Measurements from ENCODE around the gene ATP11A.

ATP11A gene

DNA sequence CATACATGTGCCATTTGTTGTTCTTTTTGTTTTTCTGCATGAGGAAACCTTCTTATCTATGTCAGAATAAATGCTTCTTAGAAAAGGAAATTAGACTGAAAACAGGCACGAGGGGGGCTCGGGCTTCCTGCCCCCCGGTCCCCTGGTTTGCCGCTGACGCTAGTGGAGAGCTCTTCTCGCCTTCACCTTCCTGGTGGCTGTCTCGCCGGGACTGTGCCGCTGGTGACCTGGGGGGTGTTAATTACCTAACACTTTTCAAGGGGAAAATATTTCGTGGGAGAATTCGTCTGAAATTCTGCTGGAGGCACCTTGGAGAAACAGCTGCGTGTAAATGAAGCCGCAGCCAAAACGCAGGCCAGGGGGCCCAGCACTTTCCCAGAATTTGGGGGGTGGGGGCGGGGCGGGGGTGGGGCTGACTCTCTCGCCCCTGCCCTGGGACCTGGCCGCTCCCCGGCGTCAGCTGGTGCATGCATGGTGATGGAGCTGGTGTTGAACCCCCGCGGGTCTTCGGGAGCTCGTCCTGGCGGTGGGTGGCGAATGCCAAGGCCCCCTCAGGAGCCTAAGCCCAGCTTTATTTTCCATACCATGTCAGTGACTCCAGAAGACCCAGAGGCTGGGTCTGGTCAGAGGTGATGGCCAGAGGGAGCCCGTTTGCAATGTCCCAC, 220.9 kb downstream of the ATP11A start:
- TF ChIP-seq, protein P1, sequence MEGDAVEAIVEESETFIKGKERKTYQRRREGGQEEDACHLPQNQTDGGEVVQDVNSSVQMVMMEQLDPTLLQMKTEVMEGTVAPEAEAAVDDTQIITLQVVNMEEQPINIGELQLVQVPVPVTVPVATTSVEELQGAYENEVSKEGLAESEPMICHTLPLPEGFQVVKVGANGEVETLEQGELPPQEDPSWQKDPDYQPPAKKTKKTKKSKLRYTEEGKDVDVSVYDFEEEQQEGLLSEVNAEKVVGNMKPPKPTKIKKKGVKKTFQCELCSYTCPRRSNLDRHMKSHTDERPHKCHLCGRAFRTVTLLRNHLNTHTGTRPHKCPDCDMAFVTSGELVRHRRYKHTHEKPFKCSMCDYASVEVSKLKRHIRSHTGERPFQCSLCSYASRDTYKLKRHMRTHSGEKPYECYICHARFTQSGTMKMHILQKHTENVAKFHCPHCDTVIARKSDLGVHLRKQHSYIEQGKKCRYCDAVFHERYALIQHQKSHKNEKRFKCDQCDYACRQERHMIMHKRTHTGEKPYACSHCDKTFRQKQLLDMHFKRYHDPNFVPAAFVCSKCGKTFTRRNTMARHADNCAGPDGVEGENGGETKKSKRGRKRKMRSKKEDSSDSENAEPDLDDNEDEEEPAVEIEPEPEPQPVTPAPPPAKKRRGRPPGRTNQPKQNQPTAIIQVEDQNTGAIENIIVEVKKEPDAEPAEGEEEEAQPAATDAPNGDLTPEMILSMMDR (IDR thresholded peaks at IDR 0.05): no peak

DNA sequence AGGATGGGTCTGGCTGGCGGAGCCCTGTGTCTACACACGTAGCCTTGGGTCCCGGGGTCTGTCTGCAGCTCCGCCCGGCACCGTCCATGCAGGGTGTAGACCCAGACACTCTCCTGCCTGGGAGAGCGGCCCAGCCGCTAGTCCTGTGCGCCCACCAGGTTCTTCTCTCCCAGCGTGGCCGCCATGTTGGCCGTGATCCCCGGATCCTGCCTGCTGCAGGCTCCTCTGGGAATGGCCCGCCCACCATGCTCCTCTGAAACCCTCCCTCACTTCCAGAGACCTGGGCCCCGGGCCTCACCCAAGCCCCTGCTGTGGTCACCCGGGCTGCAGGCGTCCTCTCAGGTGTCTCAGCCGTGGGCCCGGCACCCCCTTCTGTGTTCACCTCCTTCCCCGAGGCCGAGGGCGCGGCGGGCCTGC, 221.5 kb downstream of the ATP11A start:
- TF ChIP-seq, protein P1 (IDR thresholded peaks at IDR 0.05): no peak

DNA sequence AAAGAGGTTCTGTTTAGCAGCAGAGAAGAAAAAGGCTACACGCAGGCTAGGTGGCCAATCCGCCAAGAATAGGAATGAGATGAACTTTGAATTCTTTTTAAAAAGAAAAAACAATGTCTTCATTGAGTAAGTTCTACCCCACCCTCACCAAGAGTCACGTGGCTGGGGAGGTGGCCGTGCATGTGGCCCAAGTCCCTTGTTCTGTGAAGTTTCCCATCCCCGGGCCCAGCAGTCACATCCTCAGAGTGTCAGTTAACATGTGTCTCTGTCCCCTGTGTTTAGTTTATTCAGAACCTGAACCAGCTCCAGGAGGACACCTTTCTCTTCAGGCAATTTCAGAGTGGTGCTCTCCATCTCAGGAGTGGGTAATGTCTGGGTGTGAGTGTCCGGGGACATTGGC, 222.0 kb downstream of the ATP11A start:
- TF ChIP-seq, protein P1 (IDR thresholded peaks at IDR 0.05): no peak

DNA sequence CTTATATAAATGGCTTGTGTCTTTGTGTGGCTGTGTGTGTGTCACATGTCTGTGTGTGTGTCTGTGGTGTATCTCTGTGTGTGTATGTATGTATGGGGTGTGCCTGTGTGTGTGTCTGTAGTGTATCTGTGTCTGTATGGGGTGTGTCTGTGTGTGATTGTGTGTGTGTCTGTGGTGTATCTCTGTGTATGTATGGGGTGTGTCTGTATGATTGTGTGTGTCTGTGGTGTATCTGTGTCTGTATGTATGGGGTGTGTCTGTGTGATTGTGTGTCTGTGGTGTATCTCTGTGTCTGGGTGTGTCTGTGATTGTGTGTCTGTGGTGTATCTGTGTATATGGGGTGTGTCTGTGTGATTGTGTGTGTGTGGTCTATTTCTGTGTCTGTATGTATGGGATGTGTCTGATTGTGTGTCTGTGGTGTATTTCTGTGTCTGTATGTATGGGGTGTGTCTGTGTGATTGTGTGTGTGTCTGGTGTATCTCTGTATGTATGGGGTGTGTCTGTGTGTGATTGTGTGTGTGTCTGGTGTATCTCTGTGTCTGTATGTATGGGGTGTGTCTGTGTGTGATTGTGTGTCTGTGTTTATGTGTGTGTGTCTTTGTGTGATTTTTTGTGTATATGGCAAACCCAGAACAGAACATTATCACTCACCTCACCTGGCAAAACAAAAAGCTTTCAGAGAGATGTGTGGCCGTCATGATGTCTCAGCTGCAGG, 223.0 kb downstream of the ATP11A start:
- TF ChIP-seq, protein P1 (IDR thresholded peaks at IDR 0.05): no peak

DNA sequence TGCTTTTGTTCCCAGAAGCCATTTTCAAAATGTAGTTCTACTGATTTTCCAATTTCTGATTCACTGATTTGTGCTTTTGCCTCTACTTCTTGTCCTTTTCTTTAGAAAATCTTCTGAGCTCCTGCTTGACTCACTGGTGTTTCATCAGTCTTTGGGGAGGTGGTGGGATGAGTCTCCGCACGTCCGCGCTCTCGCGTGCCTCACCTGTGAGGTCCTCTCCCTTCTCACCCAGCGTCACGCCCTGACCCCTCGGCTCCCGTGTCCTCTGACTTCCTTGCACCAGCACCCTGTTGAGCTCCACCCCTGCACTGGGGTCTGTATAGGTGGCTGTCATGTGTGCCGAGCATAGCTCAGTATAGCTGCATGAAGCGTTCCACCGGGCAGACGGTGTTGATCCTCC, 226.5 kb downstream of the ATP11A start:
- TF ChIP-seq, protein P1 (IDR thresholded peaks at IDR 0.05): no peak

DNA sequence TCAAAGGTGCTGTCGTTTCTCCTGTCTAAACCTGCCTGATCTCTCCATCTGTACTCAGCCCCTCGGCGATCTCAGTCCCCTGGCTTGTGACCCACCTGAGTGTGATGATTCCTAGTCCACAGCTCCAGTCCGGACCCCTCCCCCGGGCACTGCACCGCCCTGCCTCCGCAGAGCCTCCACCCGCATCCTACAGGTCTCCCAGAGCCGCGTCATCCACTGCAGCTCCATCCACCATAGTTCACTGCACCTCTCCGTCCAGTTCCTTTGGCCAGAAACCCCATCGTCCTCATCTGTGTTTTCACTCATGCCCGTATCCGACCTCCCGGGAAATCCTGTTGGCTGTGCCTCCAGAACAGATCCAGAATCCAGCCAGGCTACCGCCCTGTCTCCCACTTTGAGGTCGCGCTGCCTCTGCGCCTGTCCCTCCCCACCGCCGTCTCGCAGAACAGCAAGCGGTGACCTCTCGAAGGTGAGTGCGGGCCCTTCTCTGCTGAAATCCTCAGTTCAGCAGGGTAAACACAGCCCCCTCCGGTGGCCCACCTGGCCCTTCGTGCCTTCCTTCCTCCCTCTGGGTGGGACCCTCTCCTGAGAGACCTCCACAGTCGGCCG, 227.3 kb downstream of the ATP11A start:
- TF ChIP-seq, protein P1 (IDR thresholded peaks at IDR 0.05): no peak

DNA sequence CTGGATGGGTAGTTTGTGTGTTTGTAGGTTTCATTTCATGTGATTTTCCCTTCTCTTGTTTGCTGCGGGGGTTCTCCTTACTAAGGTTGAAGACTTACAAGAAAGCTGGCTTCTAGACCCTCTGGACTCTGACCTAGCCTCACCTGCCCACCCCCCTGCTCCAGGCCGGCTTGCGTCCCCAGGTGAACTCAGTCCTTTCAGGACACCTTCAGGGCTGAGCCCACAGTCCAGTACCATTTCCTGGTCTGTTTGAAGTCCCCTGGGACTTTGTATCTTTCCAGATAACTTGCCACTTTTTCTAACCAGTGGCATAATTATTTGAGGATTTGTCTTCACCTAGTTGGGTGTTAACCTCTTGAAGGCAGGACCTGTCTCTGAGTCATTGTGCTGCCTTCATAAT, 227.9 kb downstream of the ATP11A start:
- TF ChIP-seq, protein P1 (IDR thresholded peaks at IDR 0.05): no peak
